Measurements from ENCODE around the gene SRSF7.
"Not testable (repeated sequence)": the region's sequence is repeated elsewhere in the genome, so short reads cannot be mapped to it uniquely, and the experiment has no call there.

The SRSF7 gene

DNA sequence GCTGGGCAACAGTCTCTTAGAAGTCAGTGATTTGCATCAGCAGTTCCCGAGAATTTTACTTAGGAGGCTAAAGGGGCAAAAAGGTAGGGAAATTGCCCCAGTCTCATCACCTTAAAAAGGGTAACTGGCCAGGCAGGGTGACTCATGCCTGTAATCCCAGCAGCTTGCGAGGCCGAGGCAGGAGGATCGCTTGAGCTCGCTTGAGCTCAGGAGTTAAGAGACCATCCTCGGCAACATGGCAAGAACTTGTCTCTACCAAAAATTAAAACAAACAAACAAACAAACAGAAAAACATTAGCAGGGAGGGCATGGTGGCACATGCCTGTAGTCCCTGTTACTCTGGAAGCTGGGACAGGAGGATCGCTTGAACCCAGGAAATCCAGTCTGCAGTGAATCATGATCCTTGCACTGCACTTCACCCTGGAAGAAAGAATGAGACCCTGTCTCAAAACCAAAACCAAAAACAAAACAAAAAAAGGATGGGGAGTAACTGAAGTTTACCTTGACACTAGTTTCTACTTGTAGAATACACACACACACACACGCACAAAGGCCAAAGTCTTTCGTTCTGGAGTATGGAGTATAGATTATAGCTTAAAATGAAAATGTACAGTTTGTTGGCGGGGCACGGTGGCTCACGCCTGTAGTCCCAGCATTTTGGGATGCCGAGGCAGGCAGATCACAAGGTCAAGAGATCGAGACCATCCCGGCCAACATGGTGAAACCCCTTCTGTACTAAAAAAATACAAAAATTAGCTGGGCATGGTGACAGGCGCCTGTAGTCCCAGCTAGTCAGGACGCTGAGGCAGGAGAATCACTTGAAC is 24.1 kb upstream of the SRSF7 start:
- no peak overlapping the region for H3K4me3 ChIP-seq (ENCODE audit: low read depth, low read length)
- TF ChIP-seq, protein P1, sequence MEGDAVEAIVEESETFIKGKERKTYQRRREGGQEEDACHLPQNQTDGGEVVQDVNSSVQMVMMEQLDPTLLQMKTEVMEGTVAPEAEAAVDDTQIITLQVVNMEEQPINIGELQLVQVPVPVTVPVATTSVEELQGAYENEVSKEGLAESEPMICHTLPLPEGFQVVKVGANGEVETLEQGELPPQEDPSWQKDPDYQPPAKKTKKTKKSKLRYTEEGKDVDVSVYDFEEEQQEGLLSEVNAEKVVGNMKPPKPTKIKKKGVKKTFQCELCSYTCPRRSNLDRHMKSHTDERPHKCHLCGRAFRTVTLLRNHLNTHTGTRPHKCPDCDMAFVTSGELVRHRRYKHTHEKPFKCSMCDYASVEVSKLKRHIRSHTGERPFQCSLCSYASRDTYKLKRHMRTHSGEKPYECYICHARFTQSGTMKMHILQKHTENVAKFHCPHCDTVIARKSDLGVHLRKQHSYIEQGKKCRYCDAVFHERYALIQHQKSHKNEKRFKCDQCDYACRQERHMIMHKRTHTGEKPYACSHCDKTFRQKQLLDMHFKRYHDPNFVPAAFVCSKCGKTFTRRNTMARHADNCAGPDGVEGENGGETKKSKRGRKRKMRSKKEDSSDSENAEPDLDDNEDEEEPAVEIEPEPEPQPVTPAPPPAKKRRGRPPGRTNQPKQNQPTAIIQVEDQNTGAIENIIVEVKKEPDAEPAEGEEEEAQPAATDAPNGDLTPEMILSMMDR (IDR thresholded peaks at IDR 0.05; ENCODE audit: low read depth, low read length), result no peak

DNA sequence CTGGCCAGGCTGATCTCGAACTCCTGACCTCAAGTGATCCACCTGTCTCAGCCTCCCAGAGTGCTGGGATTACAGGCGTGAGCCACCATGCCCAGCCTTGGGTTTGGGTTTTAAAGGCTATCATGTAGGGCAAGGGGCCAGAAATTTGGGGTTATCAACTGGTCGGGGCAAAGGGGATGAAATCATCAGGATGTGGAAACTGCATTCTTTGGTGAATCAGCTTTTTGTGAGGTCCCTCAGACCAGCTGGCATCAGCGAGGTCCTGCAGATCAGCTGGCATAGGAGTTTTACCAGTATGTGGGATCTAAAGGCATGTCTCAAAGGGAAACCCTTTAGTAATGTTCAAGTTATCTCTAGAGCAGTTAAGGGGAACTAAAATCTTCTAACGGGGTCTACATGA is 20.5 kb upstream of the SRSF7 start:
- H3K4me3 ChIP-seq (ENCODE audit: low read depth, low read length), result no peak overlapping the region
- TF ChIP-seq, protein P1 (IDR thresholded peaks at IDR 0.05; ENCODE audit: low read depth, low read length), result no peak

DNA sequence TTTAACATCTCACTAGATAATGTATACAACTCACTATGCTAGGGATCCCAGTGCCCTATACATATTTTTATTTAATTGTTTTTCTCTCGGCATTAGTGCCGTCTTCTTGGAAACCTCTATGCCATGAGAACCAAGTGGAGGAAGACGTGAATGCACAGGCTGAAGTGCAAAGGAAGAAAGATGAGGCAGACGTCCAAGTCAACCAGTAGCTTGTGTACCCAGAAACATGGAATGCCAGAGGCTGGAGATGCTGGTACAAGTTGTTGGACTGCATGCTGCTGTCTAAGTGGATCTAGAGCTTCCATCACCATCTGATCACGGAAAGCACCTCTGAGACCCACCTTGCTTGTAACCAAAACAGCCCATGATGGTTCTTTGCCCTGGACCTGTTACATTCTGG is 14.4 kb upstream of the SRSF7 start:
- TF ChIP-seq, protein P1 (IDR thresholded peaks at IDR 0.05; ENCODE audit: low read depth, low read length), result no peak
- no peak overlapping the region for H3K4me3 ChIP-seq (ENCODE audit: low read depth, low read length)

DNA sequence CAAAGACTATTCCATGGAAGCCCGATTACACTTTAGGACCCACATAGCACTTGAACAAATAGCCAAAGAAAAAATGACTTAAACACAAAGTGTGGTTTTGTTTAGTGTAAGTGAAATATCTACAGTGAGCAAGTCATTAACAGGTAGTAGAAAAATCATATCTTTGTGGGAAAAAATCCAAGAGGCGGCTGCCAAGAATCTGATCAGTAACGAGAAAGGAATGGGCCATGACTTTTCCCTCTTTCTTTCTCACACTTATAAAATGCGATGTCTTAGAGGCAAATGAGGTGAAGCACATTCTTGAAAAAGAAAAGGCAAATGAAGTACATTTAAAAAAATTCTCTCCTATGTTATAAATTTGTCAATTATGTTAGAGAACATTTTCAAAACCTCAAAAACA is 14.0 kb upstream of the SRSF7 start:
- no peak overlapping the region for H3K4me3 ChIP-seq (ENCODE audit: low read depth, low read length)
- TF ChIP-seq, protein P1 (IDR thresholded peaks at IDR 0.05; ENCODE audit: low read depth, low read length), result no peak

DNA sequence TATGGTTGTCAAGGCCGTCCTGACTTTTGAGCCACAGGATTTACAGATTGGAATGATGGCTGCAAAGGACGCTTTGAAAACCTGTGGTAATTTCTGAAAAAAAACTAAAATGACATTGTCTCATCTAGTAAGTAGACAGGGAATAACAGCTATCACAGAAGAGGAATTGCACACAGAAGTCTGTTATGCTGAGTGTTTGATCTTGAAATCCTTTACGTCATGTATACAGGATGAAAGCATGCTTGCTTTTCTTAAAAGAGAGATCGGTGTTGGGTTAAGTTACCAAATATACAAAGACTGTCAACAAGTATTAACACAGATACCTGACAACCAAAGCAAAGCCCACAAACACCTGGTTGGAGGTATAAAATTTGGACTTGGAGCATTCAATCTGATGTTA is 12.6 kb upstream of the SRSF7 start:
- H3K4me3 ChIP-seq (ENCODE audit: low read depth, low read length), result no peak overlapping the region
- TF ChIP-seq, protein P1 (IDR thresholded peaks at IDR 0.05; ENCODE audit: low read depth, low read length), result no peak

DNA sequence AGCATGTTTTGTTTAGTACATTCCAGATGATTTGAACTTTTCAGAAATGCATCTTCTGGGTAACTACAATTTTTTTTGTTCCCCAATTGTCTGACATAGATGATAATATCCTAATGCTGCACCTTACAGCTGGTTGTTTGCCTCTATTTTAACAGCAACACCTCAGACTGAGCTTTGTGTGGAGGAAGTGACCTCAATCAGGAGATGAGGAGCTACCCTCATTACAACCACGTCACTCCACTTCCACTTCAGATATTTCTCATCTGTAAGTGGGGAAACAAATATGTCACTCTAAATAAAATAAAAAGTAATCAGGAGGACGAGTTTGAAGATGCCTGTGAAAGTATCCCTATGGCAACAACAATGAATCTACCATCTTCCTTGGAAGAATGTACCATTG is 12.1 kb upstream of the SRSF7 start:
- H3K4me3 ChIP-seq (ENCODE audit: low read depth, low read length), result no peak overlapping the region
- TF ChIP-seq, protein P1 (IDR thresholded peaks at IDR 0.05; ENCODE audit: low read depth, low read length), result no peak

DNA sequence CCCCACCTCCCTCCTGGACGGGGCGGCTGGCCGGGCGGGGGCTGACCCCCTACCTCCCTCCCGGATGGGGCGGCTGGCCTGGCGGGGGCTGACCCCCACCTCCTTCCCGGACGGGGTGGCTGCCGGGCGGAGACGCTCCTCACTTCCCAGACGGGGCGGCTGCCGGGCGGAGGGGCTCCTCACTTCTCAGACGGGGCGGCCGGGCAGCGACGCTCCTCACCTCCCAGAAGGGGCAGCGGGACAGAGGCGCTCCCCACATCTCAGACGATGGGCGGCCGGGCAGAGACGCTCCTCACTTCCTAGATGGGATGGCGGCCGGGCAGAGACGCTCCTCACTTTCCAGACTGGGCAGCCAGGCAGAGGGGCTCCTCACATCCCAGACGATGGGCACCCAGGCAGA is 4.7 kb upstream of the SRSF7 start:
- H3K4me3 ChIP-seq (ENCODE audit: low read depth, low read length), result not testable (repeated sequence)

DNA sequence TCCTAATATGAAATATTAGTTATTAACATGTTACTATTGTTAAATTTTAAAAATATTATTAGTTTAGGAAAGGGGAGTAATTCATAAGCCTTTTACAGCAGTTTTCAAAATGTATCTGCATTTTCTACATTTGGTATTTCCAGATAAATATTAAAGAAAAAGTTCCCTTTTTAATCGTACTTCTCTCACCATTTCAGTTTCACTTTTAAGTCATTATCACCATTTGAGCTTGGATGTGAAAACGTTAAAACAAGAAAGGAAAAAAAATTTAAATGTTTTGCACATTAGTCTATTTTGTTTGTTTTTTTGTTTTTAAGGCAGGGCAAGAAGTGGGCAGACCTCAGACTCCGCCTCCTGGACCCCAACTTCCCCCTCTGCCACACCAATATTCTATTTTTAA is 3.3 kb upstream of the SRSF7 start:
- TF ChIP-seq, protein P1 (IDR thresholded peaks at IDR 0.05; ENCODE audit: low read depth, low read length), result no peak
- no peak overlapping the region for H3K4me3 ChIP-seq (ENCODE audit: low read depth, low read length)
